ENCODE data around the gene C14orf132. TPM values are rescaled to one million over a fixed set of nuclear protein-coding genes. Genes with fewer than 3 reads are reported as not detected.

Gene C14orf132
- total and polyA plus RNA-seq, 2 of the 4 experiments (the other 2 are of a cell fraction) = 6.3 to 13.5 TPM

- Histone ChIP-seq H4K20me1 (ENCODE audit: insufficient read depth, low read length) (peaks cover 28% of the 10 kb centered on the region), H2BK120ac (ENCODE audit: low read depth, low read length) (no peak overlapping the region), H3K14ac (replicated peaks; ENCODE audit: low read depth, low read length) (no peak overlapping the region), H3K4ac (ENCODE audit: low read depth, low read length) (no peak overlapping the region), H3K4me3 (ENCODE audit: insufficient read depth, low read depth, low read length) (no peak overlapping the region), H3K23ac (ENCODE audit: low read depth, low read length) (no peak overlapping the region), H2AK5ac (ENCODE audit: low read depth, low read length) (no peak overlapping the region), H2AK9ac (replicated peaks; ENCODE audit: low read depth, low read length, poor library complexity) (no peak overlapping the region), H4K5ac (ENCODE audit: low read depth, low read length) (no peak overlapping the region), H2BK15ac (ENCODE audit: low read depth, low read length) (no peak overlapping the region), H3K27ac (ENCODE audit: insufficient read depth, low read length) (no peak overlapping the region), H2BK20ac (ENCODE audit: low read depth, low read length) (no peak overlapping the region), H3K27me3 (ENCODE audit: control insufficient read depth, insufficient read depth, low read length) (no peaks in the 10 kb centered on the region), H4K8ac (ENCODE audit: low read depth in 2 of 2, low read length in 2 of 2) (no peak overlapping the region), H4K91ac (ENCODE audit: insufficient read depth, low read depth, low read length) (no peak overlapping the region), H3K56ac (ENCODE audit: extremely low read depth, insufficient read depth, low read length) (no peak overlapping the region), H2BK5ac (ENCODE audit: low read depth, low read length, poor library complexity, severe bottlenecking) (no peak overlapping the region), H3K36me3 (ENCODE audit: control insufficient read depth, insufficient read depth, low read length) (peaks cover 16% of the 10 kb centered on the region), H3K9ac (ENCODE audit: low read depth, low read length) (no peak overlapping the region), H3K9me3 (ENCODE audit: control insufficient read depth, insufficient read depth, low read length) (no peaks in the 10 kb centered on the region), H2AFZ (replicated peaks; ENCODE audit: low read length, poor library complexity) (no peak overlapping the region), H3K9me1 (ENCODE audit: insufficient read depth, low read length) (peaks cover 13% of the 10 kb centered on the region), H3K79me1 (ENCODE audit: low read depth in 1 of 2, low read length in 2 of 2) (peaks cover 35 to 60% of the 10 kb centered on the region in 2 experiments), H3K4me1 (ENCODE audit: control insufficient read depth, insufficient read depth, low read length) (peaks cover 16% of the 10 kb centered on the region), H3K18ac (ENCODE audit: low read depth, low read length) (no peak overlapping the region), H3K4me2 (ENCODE audit: low read depth, low read length) (no peak overlapping the region)
- intact Hi-C loops (cut with micrococcal nuclease) = loop anchor here (5.0 kb wide), 1 partner anchor 42 kb away; no protein-coding TSS in a partner anchor
- ATAC-seq (ENCODE audit: low read depth) (no peak), DNase-seq (no peak)
- TF ChIP-seq RFX5 (IDR thresholded peaks at IDR 0.05; ENCODE audit: low read depth, low read length) (no peak), CEBPB (IDR thresholded peaks at IDR 0.05; ENCODE audit: low read depth, low read length) (no peak), MXI1 (IDR thresholded peaks at IDR 0.05; ENCODE audit: borderline replicate concordance, low read depth, low read length) (no peak), FOS (IDR thresholded peaks at IDR 0.05; ENCODE audit: low read depth, low read length) (no peak), SMC3 (IDR thresholded peaks at IDR 0.05; ENCODE audit: low read depth, low read length) (no peak), RAD21 (IDR thresholded peaks at IDR 0.05; ENCODE audit: low read length) (no peak), MAFK (IDR thresholded peaks at IDR 0.05; ENCODE audit: low read depth, low read length) (no peak), NFE2L2 (IDR thresholded peaks at IDR 0.05; ENCODE audit: low read depth, low read length) (no peak), CTCF (conservative IDR thresholded peaks at IDR 0.05; ENCODE audit: low read depth, low read length) (no peak), BHLHE40 (IDR thresholded peaks at IDR 0.05; ENCODE audit: low read depth, low read length) (no peak), RCOR1 (IDR thresholded peaks at IDR 0.05; ENCODE audit: insufficient replicate concordance, low read length) (no peak), ELK1 (IDR thresholded peaks at IDR 0.05; ENCODE audit: borderline replicate concordance, low read depth, low read length) (no peak), POLR2A (IDR thresholded peaks at IDR 0.05; ENCODE audit: low read depth, low read length) (no peak), MAZ (IDR thresholded peaks at IDR 0.05; ENCODE audit: borderline replicate concordance, low read depth, low read length) (no peak), USF2 (IDR thresholded peaks at IDR 0.05; ENCODE audit: low read depth, low read length) (no peak), CHD1 (IDR thresholded peaks at IDR 0.05; ENCODE audit: low read depth, low read length) (no peak)
- in situ Hi-C loops (cut with MboI; ENCODE audit: low sequenced_read_pairs) = no loop called here
- dilution Hi-C loops (cut with HindIII; ENCODE audit: low sequenced_read_pairs, unreplicated experiment) = no loop called here
- CTCF ChIA-PET = no interaction called here
- no TSS peak for BruUV-seq (replicated peaks)
- POLR2A ChIA-PET (ENCODE audit: unreplicated experiment) = no interaction called here
- WGBS, 2 experiments (ENCODE audit: extremely low coverage in 2 of 2, insufficient read length in 1 of 2) = no CpG with 5 or more reads among the region's 4 CpGs
These were observed 11.3 kb downstream of the C14orf132 start for GRCh38 chr14:96050482-96050881.
